Vagina (tissue), 2 donors: ENCODE results near the gene CREBBP. TPM values are rescaled to one million over a fixed set of nuclear protein-coding genes. Genes with fewer than 3 reads are reported as not detected.

Experiments used
- DNase-seq, 2 donors: peaks; one replicate each; pipeline ENCODE4 v3.0.0-alpha.2; 2017; ENCODE audit errors: extremely low spot score in 2 of 2
- H3K27ac ChIP-seq: fragments of 200-600 bp; sonication (generic); one replicate; pipeline ENCODE4 v1.5.1; 2019
- H3K27me3 ChIP-seq: fragments of 200-600 bp; sonication (generic); one replicate; pipeline ENCODE4 v1.5.1; 2019
- H3K36me3 ChIP-seq, 2 donors: fragments of 200-600 bp; sonication (generic); one replicate each; pipeline ENCODE4 v1.5.1; 2017 to 2019
- H3K4me1 ChIP-seq: fragments of 200-600 bp; sonication (generic); one replicate; pipeline ENCODE4 v1.5.1; 2019
- H3K4me3 ChIP-seq, 2 donors: fragments of 200-600 bp; sonication (generic); 1 replicate in 1 of 2; 2 replicates in 1 of 2; pipeline ENCODE4 v1.5.1; 2016 to 2019
- H3K9me3 ChIP-seq: fragments of 200-600 bp; sonication (generic); one replicate; pipeline ENCODE4 v1.5.1; 2019
- CTCF ChIP-seq, 3 experiments: fragments of 450-650 bp in 2 of 3; fragments of 200-600 bp in 1 of 3; sonication (generic) in 1 of 3; IDR thresholded peaks; one replicate each; pipeline ENCODE4 v1.5.1; 2017 to 2019; ENCODE audit warnings: antibody characterized with exemption in 3 of 3, mild to moderate bottlenecking in 2 of 3, moderate library complexity in 2 of 3
- POLR2A ChIP-seq, 2 donors: fragments of 450-650 bp; IDR thresholded peaks; one replicate each; pipeline ENCODE4 v1.6.1; 2017; ENCODE audit warnings: antibody characterized with exemption in 2 of 2, mild to moderate bottlenecking in 2 of 2, moderate library complexity in 2 of 2
- POLR2AphosphoS5 ChIP-seq, 2 donors: sonication (generic); formaldehyde crosslinking; IDR thresholded peaks; one replicate each; pipeline ENCODE4 v1.9.0; 2017; ENCODE audit warnings: antibody characterized with exemption in 2 of 2, mild to moderate bottlenecking in 2 of 2, low read depth in 1 of 2; ENCODE audit not compliant: insufficient read depth in 1 of 2
- intact Hi-C: fragments of 100-400 bp; cut with DNase I; formaldehyde crosslinking; loops from one replicate; pipeline ENCODE4 v1.15.1; 2023
- total RNA-seq: library from RNA; depleted of rRNA; stranded (reverse); fragments of >200 nt; gene quantifications from one replicate; pipeline ENCODE4 v1.2.3, GENCODE V29; 2016

The CREBBP gene
- total RNA-seq, 1 donor from 2014 or later, result 102 TPM

GRCh38 chr16:3873482-3874173, 6.9 kb downstream of the CREBBP start:
- Histone ChIP-seq H3K36me3 (no peaks in the 10 kb centered on the region), H3K27me3 (no peaks in the 10 kb centered on the region), H3K4me1 (peaks cover 97% of the 10 kb centered on the region), H3K4me3 (peak overlapping the region in 1 of 2 donors; percentile 17), H3K9me3 (no peaks in the 10 kb centered on the region), H3K27ac (no peak overlapping the region)
- TF ChIP-seq POLR2AphosphoS5 (IDR thresholded peaks at IDR 0.05; ENCODE audit: insufficient read depth in 1 of 2, low read depth in 1 of 2) (no peak), POLR2A (IDR thresholded peaks at IDR 0.05) (no peak), CTCF (IDR thresholded peaks at IDR 0.05) (no peak)
- intact Hi-C loops, result loop anchor here (10.0 kb wide), 1 partner anchor 349 kb away; no protein-coding TSS in a partner anchor
- no peak for DNase-seq

GRCh38 chr16:3872216-3872895, 8.2 kb downstream of the CREBBP start:
- peaks cover 98% of the 10 kb centered on the region for H3K4me1 ChIP-seq
- intact Hi-C loops, result loop anchor here (10.0 kb wide), 1 partner anchor 348 kb away; no protein-coding TSS in a partner anchor
- no peak overlapping the region for H3K4me3 ChIP-seq
- no peaks in the 10 kb centered on the region for H3K9me3 ChIP-seq
- no peaks in the 10 kb centered on the region for H3K27me3 ChIP-seq
- no peak for TF ChIP-seq POLR2AphosphoS5 (IDR thresholded peaks at IDR 0.05; ENCODE audit: insufficient read depth in 1 of 2, low read depth in 1 of 2)
- TF ChIP-seq POLR2A (IDR thresholded peaks at IDR 0.05), result no peak
- no peak for TF ChIP-seq CTCF (IDR thresholded peaks at IDR 0.05)
- peak overlapping the region; percentile 22 for H3K27ac ChIP-seq
- H3K36me3 ChIP-seq, result no peaks in the 10 kb centered on the region
- DNase-seq, result no peak

GRCh38 chr16:3868967-3869366, 11.5 kb downstream of the CREBBP start:
- Histone ChIP-seq H3K4me3 (no peak overlapping the region), H3K9me3 (no peaks in the 10 kb centered on the region), H3K27ac (no peak overlapping the region), H3K4me1 (peaks cover 98% of the 10 kb centered on the region), H3K36me3 (no peaks in the 10 kb centered on the region), H3K27me3 (no peaks in the 10 kb centered on the region)
- DNase-seq, result no peak
- intact Hi-C loops, result no loop called here
- TF ChIP-seq CTCF (IDR thresholded peaks at IDR 0.05), result no peak
- TF ChIP-seq POLR2AphosphoS5 (IDR thresholded peaks at IDR 0.05; ENCODE audit: insufficient read depth in 1 of 2, low read depth in 1 of 2), result no peak

GRCh38 chr16:3868556-3868955, 12.0 kb downstream of the CREBBP start:
- intact Hi-C loops, result no loop called here
- H3K4me1 ChIP-seq, result peaks cover 98% of the 10 kb centered on the region
- DNase-seq, result no peak
- H3K4me3 ChIP-seq, result no peak overlapping the region
- H3K27me3 ChIP-seq, result no peaks in the 10 kb centered on the region
- TF ChIP-seq POLR2AphosphoS5 (IDR thresholded peaks at IDR 0.05; ENCODE audit: insufficient read depth in 1 of 2, low read depth in 1 of 2) (no peak), POLR2A (IDR thresholded peaks at IDR 0.05) (no peak), CTCF (IDR thresholded peaks at IDR 0.05) (no peak)
- H3K27ac ChIP-seq, result no peak overlapping the region
- no peaks in the 10 kb centered on the region for H3K36me3 ChIP-seq
- no peaks in the 10 kb centered on the region for H3K9me3 ChIP-seq
